Activated T-helper 1 cell treated with anti-CD3 and anti-CD28 coated beads, Interleukin-2, amount 50 U/mL, for 16 hours (primary cell): ENCODE data around the gene LDHA.
"Not testable (repeated sequence)": the region's sequence is repeated elsewhere in the genome, so short reads cannot be mapped to it uniquely, and the experiment has no call there.

Source experiments
- DNase-seq, 2 donors: peaks; one replicate each; pipeline ENCODE4 v3.0.0-alpha.2; 2020; ENCODE audit warnings: low read depth in 1 of 2, low spot score in 1 of 2

LDHA gene

DNA sequence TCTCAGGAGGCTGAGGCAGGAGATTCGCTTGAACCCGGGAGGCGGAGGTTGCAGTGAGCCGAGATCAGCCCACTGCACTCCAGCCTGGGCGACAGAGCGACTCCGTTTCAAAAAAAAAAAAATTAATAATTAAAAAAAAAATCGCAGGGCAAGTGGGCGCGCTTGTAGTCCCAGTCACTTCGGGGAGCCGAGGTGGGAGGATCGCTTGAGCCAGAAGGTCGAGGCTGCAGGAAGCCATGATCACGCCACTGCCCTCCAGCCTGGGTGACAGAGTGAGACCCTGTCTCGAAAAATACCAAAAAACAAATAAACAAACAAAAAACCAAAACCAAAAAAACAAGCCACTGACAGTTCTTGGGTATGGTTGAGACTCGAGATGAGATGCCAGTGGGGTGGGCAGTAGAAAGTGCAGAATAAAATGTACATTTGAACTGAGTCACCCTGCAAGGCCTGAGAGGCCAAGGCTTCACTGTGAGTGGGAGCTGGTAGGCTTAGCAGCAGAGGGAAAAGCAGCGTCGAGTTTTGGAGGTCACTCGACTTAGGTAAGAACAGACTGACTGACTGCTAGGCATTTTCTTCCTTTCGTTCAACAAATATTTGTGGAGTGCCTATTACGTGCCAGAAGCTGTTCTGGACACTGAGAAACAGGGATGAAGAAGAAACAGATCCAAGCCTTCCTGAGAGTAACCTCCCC is 635 bp upstream of the LDHA start:
- DNase-seq = no peak

- no peak for DNase-seq
Measured at GRCh38 chr11:18394928-18395734, 768 bp downstream of the LDHA start.

- peak; percentile 85 to 92 for DNase-seq
Measured at GRCh38 chr11:18395735-18396504, 1.6 kb downstream of the LDHA start.

GRCh38 chr11:18397921-18398320 is 3.6 kb downstream of the LDHA start:
- no peak for DNase-seq

GRCh38 chr11:18401077-18401476 is 6.7 kb downstream of the LDHA start:
- not testable (repeated sequence) for DNase-seq

DNA sequence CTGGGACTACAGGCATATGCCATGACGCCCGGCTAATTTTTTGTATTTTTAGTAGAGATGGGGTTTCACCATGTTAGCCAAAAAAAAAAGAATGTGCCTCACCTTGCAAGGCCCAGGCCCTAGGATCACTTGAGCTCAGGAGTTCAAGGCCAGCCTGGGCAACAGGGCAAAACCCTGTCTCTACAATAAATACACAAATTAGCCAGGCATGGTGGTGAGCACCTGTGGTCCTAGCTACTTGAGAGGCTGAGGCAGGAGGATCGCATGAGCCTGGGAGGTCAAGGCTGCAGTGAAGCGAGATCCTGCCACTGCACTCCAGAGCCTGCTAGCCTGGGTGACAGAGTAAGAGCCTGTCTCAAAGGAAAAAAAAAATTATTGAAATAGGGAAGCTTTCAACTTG is 9.7 kb downstream of the LDHA start:
- DNase-seq = no peak

- DNase-seq = not testable (repeated sequence)
Measured at GRCh38 chr11:18407400-18407799, 13.0 kb downstream of the LDHA start.

DNA sequence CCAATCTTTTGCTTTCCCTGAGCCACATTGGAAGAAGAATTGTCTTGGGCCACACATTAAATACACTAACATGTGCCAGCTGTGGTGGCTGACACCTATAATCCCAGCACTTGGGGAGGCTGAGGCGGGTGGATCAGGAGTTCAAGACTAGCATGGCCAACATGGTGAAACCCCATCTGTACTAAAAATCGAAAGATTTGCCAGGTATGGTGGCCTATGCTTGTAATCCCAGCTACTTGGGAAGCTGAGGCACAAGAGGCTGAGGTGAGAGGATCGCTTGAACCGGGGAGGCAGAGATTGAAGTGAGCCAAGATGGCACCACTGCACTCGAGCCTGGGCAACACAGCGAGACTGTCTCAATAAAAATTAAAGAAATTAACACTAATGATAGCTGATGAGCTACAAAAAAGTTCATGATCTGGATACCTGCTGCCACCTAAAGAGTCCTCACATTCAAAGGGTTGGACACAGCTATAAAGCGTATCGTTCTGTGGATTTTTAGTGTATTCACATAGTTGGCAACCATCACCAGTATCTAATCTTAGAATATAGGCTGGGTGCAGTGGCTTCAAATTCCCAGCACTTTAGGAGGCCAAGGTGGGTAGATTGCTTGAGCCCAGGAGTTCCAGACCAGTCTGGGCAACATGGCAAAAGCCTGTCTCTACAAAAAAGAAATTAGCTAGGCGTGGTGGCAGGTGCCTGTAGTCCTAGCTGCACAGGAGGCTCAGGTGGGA is 14.4 kb downstream of the LDHA start:
- no peak for DNase-seq

- DNase-seq = no peak
Measured at GRCh38 chr11:18416459-18416858, 22.1 kb downstream of the LDHA start.

- DNase-seq = no peak
Measured at GRCh38 chr11:18419040-18419439, 24.7 kb downstream of the LDHA start.

GRCh38 chr11:18420067-18420466 is 25.7 kb downstream of the LDHA start:
- no peak for DNase-seq

GRCh38 chr11:18427240-18427639 is 32.9 kb downstream of the LDHA start:
- DNase-seq = no peak

DNA sequence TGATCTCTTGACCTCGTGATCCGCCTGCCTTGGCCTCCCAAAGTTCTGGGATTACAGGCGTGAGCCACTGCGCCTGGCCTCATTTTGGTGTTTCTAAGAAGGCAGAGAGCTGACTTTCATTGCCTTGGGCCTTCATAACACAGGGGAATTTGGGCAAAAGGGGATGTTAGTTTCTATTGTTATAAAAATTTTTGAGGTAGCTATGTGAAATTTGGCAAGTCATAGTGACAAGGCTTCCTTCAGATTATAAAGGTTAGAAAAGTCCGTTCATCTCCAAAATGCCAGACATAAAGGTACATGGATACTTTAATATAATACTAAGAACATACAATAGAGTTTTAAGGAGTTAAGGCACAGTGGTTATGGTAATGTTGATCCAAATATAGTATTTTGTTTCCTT is 35.0 kb downstream of the LDHA start:
- no peak for DNase-seq

GRCh38 chr11:18438691-18439090 is 44.3 kb downstream of the LDHA start:
- no peak for DNase-seq

DNA sequence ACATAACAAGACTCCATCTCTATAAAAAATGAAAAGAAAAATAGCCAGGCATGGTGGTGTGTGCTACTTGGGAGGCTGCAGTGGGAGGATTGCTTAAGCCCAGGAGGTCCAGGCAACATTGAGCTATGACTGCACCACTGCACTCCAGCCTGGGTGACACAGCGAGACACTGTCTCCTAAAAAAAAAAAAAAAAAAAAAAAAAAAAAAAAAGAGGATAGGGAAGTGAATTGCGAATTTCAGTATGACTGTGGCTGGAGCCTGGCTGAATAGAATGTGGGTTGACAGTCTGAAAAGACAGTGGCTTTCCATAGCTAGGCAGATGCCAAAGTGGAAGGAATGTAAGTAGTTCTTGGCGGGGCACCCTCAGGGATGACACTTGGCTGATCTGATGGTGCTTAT is 54.9 kb downstream of the LDHA start:
- no peak for DNase-seq

- no peak for DNase-seq
Measured at GRCh38 chr11:18452927-18453326, 58.6 kb downstream of the LDHA start.

GRCh38 chr11:18455686-18456372 is 61.5 kb downstream of the LDHA start, which contains the start of gene LDHAL6A:
LDHAL6A (plus strand) TSS chr11:18455856; CDS start chr11:18456681, 825 bp downstream.
- DNase-seq = no peak

DNA sequence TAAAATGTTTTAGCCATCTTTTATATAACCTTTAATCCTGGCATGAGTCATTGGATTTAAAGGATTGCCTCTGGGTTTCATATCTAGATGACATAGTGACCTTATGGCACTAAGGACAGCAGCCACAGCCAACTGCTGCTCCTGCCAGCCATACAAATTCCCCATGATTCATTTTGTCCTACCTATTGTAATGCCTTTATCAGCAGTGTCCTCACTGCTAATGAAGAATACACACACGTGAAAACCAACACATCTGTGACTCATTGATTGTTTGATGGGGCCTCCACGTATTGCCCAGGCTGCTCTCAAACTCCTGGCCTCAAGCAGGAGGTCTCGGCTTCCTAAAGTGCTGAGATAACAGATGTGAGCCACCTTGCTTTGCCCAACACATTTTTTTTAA is 63.1 kb downstream of the LDHA start:
- DNase-seq = no peak
